Measurements from ENCODE around the gene MYO16.
"Not testable (repeated sequence)": the region's sequence is repeated elsewhere in the genome, so short reads cannot be mapped to it uniquely, and the experiment has no call there.

MYO16 gene

GRCh38 chr13:108779308-108779707 lies 149.9 kb downstream of the MYO16 start:
- H3F3A ChIP-seq (ENCODE audit: control insufficient read depth, insufficient read depth) = no peaks in the 10 kb centered on the region
- TF ChIP-seq EZH2phosphoT487 (IDR thresholded peaks at IDR 0.05; ENCODE audit: borderline replicate concordance, low read length) (no peak), CTCF (IDR thresholded peaks at IDR 0.05; ENCODE audit: low read depth, low read length, poor library complexity, severe bottlenecking) (no peak)

GRCh38 chr13:108780706-108781105 lies 151.3 kb downstream of the MYO16 start:
- H3K4me1 ChIP-seq (ENCODE audit: control insufficient read depth, low read length) = no peaks in the 10 kb centered on the region
- no peaks in the 10 kb centered on the region for H3K36me3 ChIP-seq (ENCODE audit: control insufficient read depth, low read length)
- no peaks in the 10 kb centered on the region for H4K20me1 ChIP-seq (ENCODE audit: control insufficient read depth, insufficient read depth, low read depth, low read length)
- H3K27me3 ChIP-seq (ENCODE audit: control insufficient read depth, low read length) = no peaks in the 10 kb centered on the region
- H3F3A ChIP-seq (ENCODE audit: control insufficient read depth, insufficient read depth) = no peaks in the 10 kb centered on the region
- TF ChIP-seq CTCF (IDR thresholded peaks at IDR 0.05; ENCODE audit: low read depth, low read length, poor library complexity, severe bottlenecking) (no peak), EZH2phosphoT487 (IDR thresholded peaks at IDR 0.05; ENCODE audit: borderline replicate concordance, low read length) (no peak)
- no peak overlapping the region for H3K27ac ChIP-seq (ENCODE audit: low read depth, low read length)
- no peaks in the 10 kb centered on the region for H3K79me2 ChIP-seq (ENCODE audit: control insufficient read depth, low read length)
- no peaks in the 10 kb centered on the region for H3K9me2 ChIP-seq (replicated peaks; ENCODE audit: control insufficient read depth, low read length)
- H3K4me2 ChIP-seq (ENCODE audit: low read length) = no peak overlapping the region
- no peak overlapping the region for H3K4me3 ChIP-seq (ENCODE audit: low read length)
- H3K9me3 ChIP-seq (ENCODE audit: control insufficient read depth, insufficient read depth, low read length) = no peaks in the 10 kb centered on the region

More at GRCh38 chr13:108779308-108779707, 149.9 kb downstream of the MYO16 start:
- no peaks in the 10 kb centered on the region for H4K20me1 ChIP-seq (ENCODE audit: control insufficient read depth, insufficient read depth, low read depth, low read length)
- no peaks in the 10 kb centered on the region for H3K9me2 ChIP-seq (replicated peaks; ENCODE audit: control insufficient read depth, low read length)
- no peak overlapping the region for H3K4me2 ChIP-seq (ENCODE audit: low read length)
- no peak overlapping the region for H3K4me3 ChIP-seq (ENCODE audit: low read length)
- H3K36me3 ChIP-seq (ENCODE audit: control insufficient read depth, low read length) = no peaks in the 10 kb centered on the region
- H3K9me3 ChIP-seq (ENCODE audit: control insufficient read depth, insufficient read depth, low read length) = no peaks in the 10 kb centered on the region
- no peaks in the 10 kb centered on the region for H3K4me1 ChIP-seq (ENCODE audit: control insufficient read depth, low read length)
- no peaks in the 10 kb centered on the region for H3K79me2 ChIP-seq (ENCODE audit: control insufficient read depth, low read length)
- no peak overlapping the region for H3K27ac ChIP-seq (ENCODE audit: low read depth, low read length)
- no peaks in the 10 kb centered on the region for H3K27me3 ChIP-seq (ENCODE audit: control insufficient read depth, low read length)

GRCh38 chr13:108781312-108781711 lies 151.9 kb downstream of the MYO16 start:
- H3K27me3 ChIP-seq (ENCODE audit: control insufficient read depth, low read length) = no peaks in the 10 kb centered on the region
- no peaks in the 10 kb centered on the region for H3K79me2 ChIP-seq (ENCODE audit: control insufficient read depth, low read length)
- no peak overlapping the region for H3K4me2 ChIP-seq (ENCODE audit: low read length)
- no peaks in the 10 kb centered on the region for H3K9me2 ChIP-seq (replicated peaks; ENCODE audit: control insufficient read depth, low read length)
- no peak overlapping the region for H3K27ac ChIP-seq (ENCODE audit: low read depth, low read length)
- no peaks in the 10 kb centered on the region for H3K9me3 ChIP-seq (ENCODE audit: control insufficient read depth, insufficient read depth, low read length)
- no peaks in the 10 kb centered on the region for H3K36me3 ChIP-seq (ENCODE audit: control insufficient read depth, low read length)
- H3K4me3 ChIP-seq (ENCODE audit: low read length) = no peak overlapping the region
- no peaks in the 10 kb centered on the region for H4K20me1 ChIP-seq (ENCODE audit: control insufficient read depth, insufficient read depth, low read depth, low read length)
- H3F3A ChIP-seq (ENCODE audit: control insufficient read depth, insufficient read depth) = no peaks in the 10 kb centered on the region
- no peaks in the 10 kb centered on the region for H3K4me1 ChIP-seq (ENCODE audit: control insufficient read depth, low read length)
- TF ChIP-seq CTCF (IDR thresholded peaks at IDR 0.05; ENCODE audit: low read depth, low read length, poor library complexity, severe bottlenecking) (no peak), EZH2phosphoT487 (IDR thresholded peaks at IDR 0.05; ENCODE audit: borderline replicate concordance, low read length) (no peak)

GRCh38 chr13:108782480-108782879 lies 153.1 kb downstream of the MYO16 start:
- H3K36me3 ChIP-seq (ENCODE audit: control insufficient read depth, low read length); H3K4me1 ChIP-seq (ENCODE audit: control insufficient read depth, low read length); H3F3A ChIP-seq (ENCODE audit: control insufficient read depth, insufficient read depth); H4K20me1 ChIP-seq (ENCODE audit: control insufficient read depth, insufficient read depth, low read depth, low read length); H3K9me2 ChIP-seq (replicated peaks; ENCODE audit: control insufficient read depth, low read length); H3K79me2 ChIP-seq (ENCODE audit: control insufficient read depth, low read length); H3K4me3 ChIP-seq (ENCODE audit: low read length); H3K27me3 ChIP-seq (ENCODE audit: control insufficient read depth, low read length); H3K4me2 ChIP-seq (ENCODE audit: low read length); H3K9me3 ChIP-seq (ENCODE audit: control insufficient read depth, insufficient read depth, low read length); H3K27ac ChIP-seq (ENCODE audit: low read depth, low read length): not testable (repeated sequence)
